ENCODE results near the gene GSTK1.

DNA sequence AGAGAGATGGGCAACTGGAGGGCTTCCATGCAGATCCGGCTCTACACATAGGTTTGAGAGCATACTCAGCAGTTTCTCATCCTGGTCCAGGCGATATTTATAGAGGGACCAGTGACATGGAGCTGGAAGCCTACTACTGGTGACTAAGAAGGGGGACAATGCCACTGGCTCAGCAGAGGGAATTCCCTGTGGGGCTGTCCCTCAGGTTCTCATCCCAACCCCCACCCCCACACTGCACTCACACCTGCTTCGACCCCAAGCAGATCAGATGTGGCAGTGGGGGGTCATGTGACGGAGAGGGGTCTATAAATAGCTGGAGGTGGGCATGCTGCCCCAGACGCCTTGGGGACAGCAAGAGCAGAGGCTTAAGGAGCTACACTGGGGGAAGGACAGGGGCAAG is 52.5 kb downstream of the GSTK1 start, which contains the start of gene CLCN1:
- no peak for TF ChIP-seq POLR2A (IDR thresholded peaks at IDR 0.05)
- TF ChIP-seq, protein P1, sequence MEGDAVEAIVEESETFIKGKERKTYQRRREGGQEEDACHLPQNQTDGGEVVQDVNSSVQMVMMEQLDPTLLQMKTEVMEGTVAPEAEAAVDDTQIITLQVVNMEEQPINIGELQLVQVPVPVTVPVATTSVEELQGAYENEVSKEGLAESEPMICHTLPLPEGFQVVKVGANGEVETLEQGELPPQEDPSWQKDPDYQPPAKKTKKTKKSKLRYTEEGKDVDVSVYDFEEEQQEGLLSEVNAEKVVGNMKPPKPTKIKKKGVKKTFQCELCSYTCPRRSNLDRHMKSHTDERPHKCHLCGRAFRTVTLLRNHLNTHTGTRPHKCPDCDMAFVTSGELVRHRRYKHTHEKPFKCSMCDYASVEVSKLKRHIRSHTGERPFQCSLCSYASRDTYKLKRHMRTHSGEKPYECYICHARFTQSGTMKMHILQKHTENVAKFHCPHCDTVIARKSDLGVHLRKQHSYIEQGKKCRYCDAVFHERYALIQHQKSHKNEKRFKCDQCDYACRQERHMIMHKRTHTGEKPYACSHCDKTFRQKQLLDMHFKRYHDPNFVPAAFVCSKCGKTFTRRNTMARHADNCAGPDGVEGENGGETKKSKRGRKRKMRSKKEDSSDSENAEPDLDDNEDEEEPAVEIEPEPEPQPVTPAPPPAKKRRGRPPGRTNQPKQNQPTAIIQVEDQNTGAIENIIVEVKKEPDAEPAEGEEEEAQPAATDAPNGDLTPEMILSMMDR (IDR thresholded peaks at IDR 0.05) = no peak
